Activated T-cell treated with anti-CD3 and anti-CD28 coated beads for 24 hours (primary cell): ENCODE data around the gene DOCK1.
"Not testable (repeated sequence)": the region's sequence is repeated elsewhere in the genome, so short reads cannot be mapped to it uniquely, and the experiment has no call there.

ENCODE experiments used
- DNase-seq: peaks from one replicate; pipeline ENCODE4 v3.0.0-alpha.2; 2020; ENCODE audit warnings: low read depth

DOCK1 gene

GRCh38 chr10:126904818-126905701 is at the start of gene DOCK1:
TSS of gene DOCK1 (plus strand) at chr10:126905428. CDS start at chr10:126905518, 90 bp downstream.
- no peak for DNase-seq

- no peak for DNase-seq
Measured at GRCh38 chr10:126857178-126857806, 47.9 kb upstream of the DOCK1 start.

- DNase-seq = no peak
Measured at GRCh38 chr10:126867567-126868365, 37.5 kb upstream of the DOCK1 start.

- DNase-seq = no peak
Measured at GRCh38 chr10:126868371-126868770, 36.9 kb upstream of the DOCK1 start.

GRCh38 chr10:126872135-126872534 is 33.1 kb upstream of the DOCK1 start:
- DNase-seq = no peak

- no peak for DNase-seq
Measured at GRCh38 chr10:126872768-126873167, 32.5 kb upstream of the DOCK1 start.

GRCh38 chr10:126876456-126876855 is 28.8 kb upstream of the DOCK1 start:
- no peak for DNase-seq

- DNase-seq = no peak
Measured at GRCh38 chr10:126877390-126877789, 27.8 kb upstream of the DOCK1 start.

GRCh38 chr10:126878594-126878993 is 26.6 kb upstream of the DOCK1 start:
- no peak for DNase-seq

- DNase-seq = no peak
Measured at GRCh38 chr10:126880926-126881325, 24.3 kb upstream of the DOCK1 start.

GRCh38 chr10:126882055-126882454 is 23.2 kb upstream of the DOCK1 start:
- DNase-seq = not testable (repeated sequence)

GRCh38 chr10:126888436-126888835 is 16.8 kb upstream of the DOCK1 start:
- DNase-seq = not testable (repeated sequence)

GRCh38 chr10:126889421-126889820 is 15.8 kb upstream of the DOCK1 start:
- no peak for DNase-seq

- DNase-seq = not testable (repeated sequence)
Measured at GRCh38 chr10:126890797-126891196, 14.4 kb upstream of the DOCK1 start.

- no peak for DNase-seq
Measured at GRCh38 chr10:126892226-126893175, 12.7 kb upstream of the DOCK1 start.

- no peak for DNase-seq
Measured at GRCh38 chr10:126893206-126893605, 12.0 kb upstream of the DOCK1 start.

- DNase-seq = no peak
Measured at GRCh38 chr10:126893841-126894240, 11.4 kb upstream of the DOCK1 start.

- DNase-seq = no peak
Measured at GRCh38 chr10:126895214-126895781, 9.9 kb upstream of the DOCK1 start.

GRCh38 chr10:126898460-126898859 is 6.8 kb upstream of the DOCK1 start:
- DNase-seq = no peak

GRCh38 chr10:126899529-126899928 is 5.7 kb upstream of the DOCK1 start:
- not testable (repeated sequence) for DNase-seq

- DNase-seq = no peak
Measured at GRCh38 chr10:126902157-126902556, 3.1 kb upstream of the DOCK1 start.
